GM19099 (cell line): Measurements from ENCODE around the gene MAMDC2.

Experiments used
- POLR2A ChIP-seq: IDR thresholded peaks from 3 replicates; pipeline ENCODE4 v1.6.1; 2011; ENCODE audit warnings: low read depth; ENCODE audit not compliant: insufficient read length; ENCODE audit errors: extremely low read depth

Gene MAMDC2

DNA sequence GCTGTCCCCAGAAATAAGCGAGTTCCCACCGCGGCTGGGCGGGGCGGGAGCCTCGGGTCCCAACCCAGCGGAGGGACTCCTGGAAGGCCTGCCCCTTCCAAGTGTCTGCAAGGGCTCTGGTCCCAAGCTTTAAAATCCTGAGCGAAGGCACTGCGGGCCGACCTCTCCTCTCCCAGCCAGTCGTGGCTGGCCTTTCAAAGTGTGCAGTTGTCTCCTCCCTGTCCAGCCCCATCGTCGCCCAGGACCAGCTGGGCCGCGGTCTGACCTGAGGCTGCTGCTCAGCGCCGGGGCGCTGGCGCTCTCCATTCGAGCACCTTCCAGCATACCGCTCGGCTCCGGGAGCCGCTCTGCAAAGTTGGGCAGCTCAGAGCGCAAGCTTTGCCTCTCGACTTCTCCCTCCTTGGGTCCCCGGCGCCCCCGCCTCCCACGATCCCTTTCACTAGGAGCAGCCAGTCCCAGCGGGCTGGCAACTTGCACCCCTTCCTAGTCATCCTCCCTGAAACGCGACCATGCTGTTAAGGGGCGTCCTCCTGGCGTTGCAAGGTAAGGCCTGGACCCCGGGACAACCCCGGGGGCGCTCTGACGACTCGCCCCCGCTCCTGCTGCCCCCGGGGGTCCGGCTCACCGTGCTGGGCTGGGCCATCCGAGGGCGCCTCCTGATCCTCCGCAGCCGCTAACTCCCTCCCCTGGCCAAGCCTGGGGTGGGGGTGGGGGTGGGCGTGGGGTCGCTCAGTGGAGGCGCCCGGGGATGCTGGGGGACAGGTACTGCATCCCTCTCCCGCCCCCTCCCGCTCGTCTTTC is at the start of gene MAMDC2:
MAMDC2 (plus strand) TSS at position 160 of the 801 bp plus-strand sequence; CDS start at position 510, 350 bp downstream.
- TF ChIP-seq POLR2A, result no peak

DNA sequence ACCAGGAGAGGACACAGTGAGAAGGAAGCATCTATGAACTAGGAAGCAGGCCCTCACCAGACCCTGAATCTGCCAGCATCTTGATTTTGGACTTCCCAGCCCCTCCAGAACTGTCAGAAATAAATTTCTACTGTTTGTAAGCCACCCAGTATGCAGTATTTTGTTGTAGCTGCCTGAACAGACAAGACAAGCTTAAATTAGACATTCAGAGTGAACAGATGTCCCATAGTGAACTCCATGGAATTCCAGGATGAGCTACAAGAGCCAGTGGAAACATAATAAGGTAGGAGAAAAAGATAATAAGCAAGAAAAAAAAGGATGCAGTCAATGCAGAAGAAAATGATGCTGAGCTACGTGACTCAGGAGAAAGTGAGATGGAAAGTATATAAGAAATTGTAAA is 47.8 kb upstream of the MAMDC2 start:
- no peak for TF ChIP-seq POLR2A

- no peak for TF ChIP-seq POLR2A
Measured at GRCh38 chr9:69996967-69997366, 46.7 kb upstream of the MAMDC2 start.

- no peak for TF ChIP-seq POLR2A
Measured at GRCh38 chr9:69997524-69997923, 46.1 kb upstream of the MAMDC2 start.

- no peak for TF ChIP-seq POLR2A
Measured at GRCh38 chr9:69999315-69999714, 44.3 kb upstream of the MAMDC2 start.

GRCh38 chr9:70000469-70000868 is 43.2 kb upstream of the MAMDC2 start:
- TF ChIP-seq POLR2A, result no peak

DNA sequence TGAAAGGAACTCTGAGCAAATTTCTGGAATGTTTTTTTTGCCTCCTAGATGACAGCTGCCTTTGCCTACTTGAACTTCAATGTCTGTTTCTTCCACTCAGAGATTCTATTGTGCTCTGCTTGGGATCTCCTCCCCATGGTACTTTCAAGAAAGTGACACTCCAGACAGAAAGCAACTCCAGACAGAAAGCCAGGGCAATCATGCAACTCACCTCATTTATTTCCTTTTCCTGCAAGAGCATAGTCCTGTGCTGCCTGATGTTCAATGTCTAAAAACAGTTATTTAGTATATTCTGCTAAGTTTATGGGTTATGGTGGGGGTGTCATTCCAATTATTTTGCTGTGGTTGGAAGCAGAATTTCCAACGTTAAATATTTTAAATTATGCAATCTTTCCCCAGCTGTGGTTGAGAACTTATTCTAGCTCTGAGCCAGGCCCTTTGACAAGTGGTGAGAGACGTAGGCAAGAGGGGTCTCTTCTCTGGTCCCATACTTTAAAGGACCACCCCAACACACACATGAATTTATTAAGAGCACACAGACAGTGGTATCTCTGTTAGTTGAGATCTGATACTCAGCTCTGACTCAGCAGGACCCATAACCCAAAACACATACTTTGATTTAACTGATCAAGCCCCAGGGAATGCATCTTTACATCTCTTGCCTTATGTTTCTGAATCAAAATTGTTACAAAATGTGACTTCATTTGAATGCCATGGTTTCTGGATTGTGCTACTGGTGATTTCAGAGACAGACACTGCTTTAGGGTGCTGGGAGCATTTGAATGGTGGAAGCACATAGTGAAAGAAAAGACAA is 39.5 kb upstream of the MAMDC2 start:
- TF ChIP-seq POLR2A, result no peak

DNA sequence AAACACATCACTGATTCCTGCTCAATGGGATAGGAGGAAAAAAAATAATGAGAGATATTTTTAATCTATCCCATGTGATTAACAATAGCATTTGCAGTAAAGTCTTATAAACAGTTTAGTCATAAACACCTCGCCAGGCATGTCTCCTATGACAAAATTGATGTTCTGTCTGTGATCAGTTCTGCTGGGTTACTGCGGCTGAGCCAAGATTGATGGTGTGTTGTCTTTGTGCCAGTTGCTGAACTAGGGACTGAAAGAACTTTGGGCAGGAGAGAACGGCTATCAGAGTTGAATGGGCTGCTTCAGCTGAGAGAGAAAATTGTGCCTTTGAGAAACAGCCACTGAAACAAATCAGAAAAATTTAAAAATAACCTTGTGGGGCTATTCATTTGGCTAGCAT is 37.3 kb upstream of the MAMDC2 start:
- no peak for TF ChIP-seq POLR2A

GRCh38 chr9:70007831-70008230 is 35.8 kb upstream of the MAMDC2 start:
- TF ChIP-seq POLR2A, result no peak

GRCh38 chr9:70010015-70010414 is 33.6 kb upstream of the MAMDC2 start:
- no peak for TF ChIP-seq POLR2A

- no peak for TF ChIP-seq POLR2A
Measured at GRCh38 chr9:70011366-70011765, 32.3 kb upstream of the MAMDC2 start.

GRCh38 chr9:70012569-70012968 is 31.1 kb upstream of the MAMDC2 start:
- TF ChIP-seq POLR2A, result no peak

GRCh38 chr9:70013598-70014196 is 30.0 kb upstream of the MAMDC2 start:
- TF ChIP-seq POLR2A, result no peak

- TF ChIP-seq POLR2A, result no peak
Measured at GRCh38 chr9:70015099-70015498, 28.5 kb upstream of the MAMDC2 start.

DNA sequence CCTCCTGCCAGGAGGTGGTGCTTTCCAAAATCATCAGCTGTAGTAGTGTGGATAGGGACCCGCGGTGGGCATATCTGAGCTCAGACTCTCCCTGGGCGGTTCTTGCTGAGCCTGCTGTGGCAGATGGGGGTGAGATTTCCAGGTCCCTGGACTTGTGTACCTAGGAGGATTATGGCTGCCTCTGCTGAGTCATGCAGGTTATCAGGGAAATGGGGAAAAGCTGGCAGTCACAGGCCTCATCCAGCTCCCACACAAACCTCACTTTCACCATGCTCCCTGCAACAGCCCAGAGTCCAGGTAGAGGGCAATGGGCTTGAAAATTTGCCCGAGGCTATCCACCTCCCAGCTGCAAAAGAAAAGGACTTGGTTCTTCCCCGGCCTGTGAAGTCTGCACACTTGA is 23.4 kb upstream of the MAMDC2 start:
- TF ChIP-seq POLR2A, result no peak
